Cardiac muscle cell (in vitro differentiated cells and primary cell): Measurements from ENCODE around the gene CTRL. TPM values are rescaled to one million over a fixed set of nuclear protein-coding genes. Genes with fewer than 3 reads are reported as not detected.

Experiments
- DNase-seq, 2 donors: peaks; one replicate each; pipeline versions ENCODE4 v3.0.0 to v3.0.0-alpha.2; 2010 to 2017; ENCODE audit warnings: low read depth in 1 of 2, low spot score in 1 of 2
- H3K27ac ChIP-seq: fragments of 200-600 bp; sonication (generic); 2 replicates; pipeline ENCODE4 v1.5.1; 2016
- H3K27me3 ChIP-seq: fragments of 200-600 bp; sonication (generic); 2 replicates; pipeline ENCODE4 v1.6.0; 2016; ENCODE audit warnings: control low read depth
- H3K36me3 ChIP-seq: fragments of 200-600 bp; sonication (generic); 2 replicates; pipeline ENCODE4 v1.5.1; 2016; ENCODE audit warnings: control low read depth
- H3K4me1 ChIP-seq: fragments of 200-600 bp; sonication (generic); 2 replicates; pipeline ENCODE4 v1.8.1; 2017; ENCODE audit warnings: low read depth, mild to moderate bottlenecking, mixed run types
- H3K4me3 ChIP-seq: fragments of 200-600 bp; sonication (generic); 2 replicates; pipeline ENCODE4 v1.5.1; 2016; ENCODE audit warnings: mild to moderate bottlenecking
- H3K9me3 ChIP-seq: fragments of 200-600 bp; sonication (generic); 2 replicates; pipeline ENCODE4 v1.5.1; 2017; ENCODE audit warnings: low read depth, mild to moderate bottlenecking, control low read depth
- CTCF ChIP-seq: IDR thresholded peaks from 2 replicates; pipeline ENCODE4 v1.5.1; 2012; ENCODE audit warnings: low read depth, mild to moderate bottlenecking, low read length
- polyA plus RNA-seq: library from polyadenylated mRNA; unstranded; fragments of >200 nt; fragmentation: Nextera tagmentation; extraction: Ambion mirVana; gene quantifications from 2 replicates; pipeline ENCODE4 v1.2.1, GENCODE V29; 2016
- total RNA-seq: library from RNA; depleted of rRNA; stranded (reverse); fragments of >200 nt; gene quantifications from 2 replicates; pipeline ENCODE4 v1.2.3, GENCODE V29; 2016

CTRL gene
- total and polyA plus RNA-seq, 2 experiments from 2014 or later = 2.7 to 14.8 TPM

DNA sequence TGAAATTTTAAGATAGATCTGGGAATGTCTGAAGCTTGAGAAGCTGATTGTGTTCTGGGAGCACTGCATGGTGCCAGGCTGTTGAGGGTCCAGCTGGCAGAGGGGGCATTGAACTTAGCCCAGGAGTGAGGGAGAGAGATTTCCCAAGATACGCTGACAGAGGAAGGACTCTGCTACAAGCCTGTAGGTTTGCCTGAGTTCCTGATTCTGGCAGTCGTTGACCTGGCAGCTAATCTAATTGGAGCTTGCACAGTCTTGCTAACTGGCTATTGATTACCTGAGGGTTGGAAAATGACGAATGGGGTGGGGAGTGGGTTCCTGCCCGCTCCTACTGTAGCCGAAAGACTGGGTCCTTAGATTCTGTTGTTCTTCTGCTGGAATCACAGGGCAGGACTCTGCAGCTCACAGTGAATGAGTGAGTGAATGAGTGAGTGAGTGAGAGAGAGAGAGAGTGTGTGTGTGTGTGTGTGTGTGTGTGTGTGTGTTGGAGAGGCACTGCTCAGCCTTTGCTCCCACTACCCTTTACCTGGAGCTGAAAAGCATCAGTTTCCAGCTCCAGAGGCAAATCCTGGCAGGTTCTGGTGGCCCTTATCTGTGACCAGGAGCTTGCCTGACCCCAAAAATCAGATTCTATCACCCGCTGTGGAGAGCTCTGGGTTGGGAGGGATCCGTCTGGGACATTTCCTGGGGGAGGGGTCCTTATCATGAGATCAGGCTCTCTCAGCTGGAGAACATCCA is 16.7 kb downstream of the CTRL start:
- Histone ChIP-seq H3K4me3 (no peak overlapping the region), H3K27ac (no peak overlapping the region), H3K36me3 (peaks cover 3% of the 10 kb centered on the region), H3K27me3 (no peaks in the 10 kb centered on the region), H3K4me1 (peaks cover 13% of the 10 kb centered on the region), H3K9me3 (no peaks in the 10 kb centered on the region)
- DNase-seq = no peak
- no peak for TF ChIP-seq CTCF

DNA sequence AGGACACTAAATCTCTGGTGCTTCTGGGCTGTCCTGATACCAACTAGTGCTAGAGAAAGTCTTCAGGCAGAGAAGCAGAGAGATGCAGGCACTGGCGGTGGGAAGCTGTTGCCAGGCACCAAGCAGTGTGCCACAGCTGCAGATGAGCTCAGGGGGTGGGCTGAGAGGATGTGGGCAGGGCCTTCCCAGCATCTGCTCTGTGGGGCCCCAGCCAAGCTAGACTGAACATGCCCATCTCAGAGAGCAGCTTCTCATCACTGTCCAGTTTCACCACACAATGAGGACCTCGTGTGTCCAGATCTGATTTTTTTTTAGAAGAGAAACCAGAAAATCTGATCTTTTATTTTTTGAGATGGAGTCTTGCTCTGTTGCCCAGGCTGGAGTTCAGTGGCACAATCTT is 21.5 kb downstream of the CTRL start:
- Histone ChIP-seq H3K4me3 (no peak overlapping the region), H3K9me3 (no peaks in the 10 kb centered on the region), H3K27ac (no peak overlapping the region), H3K27me3 (no peaks in the 10 kb centered on the region), H3K4me1 (no peaks in the 10 kb centered on the region), H3K36me3 (peaks cover 8% of the 10 kb centered on the region)
- DNase-seq = peak in 1 of 2 donors; percentile 48
- TF ChIP-seq CTCF = no peak

DNA sequence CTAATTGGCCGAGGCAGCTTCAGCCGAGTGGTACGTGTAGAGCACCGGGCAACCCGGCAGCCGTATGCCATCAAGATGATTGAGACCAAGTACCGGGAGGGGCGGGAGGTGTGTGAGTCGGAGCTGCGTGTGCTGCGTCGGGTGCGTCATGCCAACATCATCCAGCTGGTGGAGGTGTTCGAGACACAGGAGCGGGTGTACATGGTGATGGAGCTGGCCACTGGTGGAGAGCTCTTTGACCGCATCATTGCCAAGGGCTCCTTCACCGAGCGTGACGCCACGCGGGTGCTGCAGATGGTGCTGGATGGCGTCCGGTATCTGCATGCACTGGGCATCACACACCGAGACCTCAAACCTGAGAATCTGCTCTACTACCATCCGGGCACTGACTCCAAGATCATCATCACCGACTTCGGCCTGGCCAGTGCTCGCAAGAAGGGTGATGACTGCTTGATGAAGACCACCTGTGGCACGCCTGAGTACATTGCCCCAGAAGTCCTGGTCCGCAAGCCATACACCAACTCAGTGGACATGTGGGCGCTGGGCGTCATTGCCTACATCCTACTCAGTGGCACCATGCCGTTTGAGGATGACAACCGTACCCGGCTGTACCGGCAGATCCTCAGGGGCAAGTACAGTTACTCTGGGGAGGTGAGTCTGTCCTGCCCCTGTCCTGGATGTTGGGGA is 22.5 kb downstream of the CTRL start:
- Histone ChIP-seq H3K36me3 (peaks cover 8% of the 10 kb centered on the region), H3K9me3 (no peaks in the 10 kb centered on the region), H3K27ac (no peak overlapping the region), H3K4me3 (no peak overlapping the region), H3K4me1 (no peaks in the 10 kb centered on the region), H3K27me3 (no peaks in the 10 kb centered on the region)
- no peak for DNase-seq
- TF ChIP-seq CTCF = no peak

- no peaks in the 10 kb centered on the region for H3K27me3 ChIP-seq
- peaks cover 8% of the 10 kb centered on the region for H3K36me3 ChIP-seq
- H3K4me3 ChIP-seq = no peak overlapping the region
- TF ChIP-seq CTCF = no peak
- DNase-seq = no peak
- H3K27ac ChIP-seq = no peak overlapping the region
- no peaks in the 10 kb centered on the region for H3K9me3 ChIP-seq
- H3K4me1 ChIP-seq = no peaks in the 10 kb centered on the region
These were observed 24.1 kb downstream of the CTRL start for GRCh38 chr16:67907397-67908180.

- Histone ChIP-seq H3K4me3 (no peak overlapping the region), H3K27ac (no peak overlapping the region), H3K36me3 (no peaks in the 10 kb centered on the region), H3K4me1 (peaks cover 10% of the 10 kb centered on the region), H3K27me3 (no peaks in the 10 kb centered on the region), H3K9me3 (no peaks in the 10 kb centered on the region)
- no peak for DNase-seq
- no peak for TF ChIP-seq CTCF
These were observed 28.8 kb downstream of the CTRL start for GRCh38 chr16:67902831-67903230.
